H1 (cell line): Measurements from ENCODE around the gene ZNF468. TPM values are rescaled to one million over a fixed set of nuclear protein-coding genes. Genes with fewer than 3 reads are reported as not detected.
"Not testable (repeated sequence)": the region's sequence is repeated elsewhere in the genome, so short reads cannot be mapped to it uniquely, and the experiment has no call there.

Experiments
- CTCF ChIA-PET: fragments of 300-600 bp; sonication (Branson Sonifier 250); formaldehyde crosslinking; loops from one replicate; lab custom pipeline; 2021; ENCODE audit not compliant: partially characterized antibody; lab: Charles Lee
- POLR2A ChIA-PET: fragments of 300-600 bp; sonication (Branson Sonifier 250); formaldehyde crosslinking; loops from one replicate; lab custom pipeline; 2021; ENCODE audit warnings: inconsistent platforms; ENCODE audit not compliant: partially characterized antibody; lab: Charles Lee
- DNase-seq, 2 experiments: peaks; one replicate each; pipeline versions ENCODE4 v3.0.0 to v3.0.0-alpha.2; 2010 to 2022; ENCODE audit warnings: low spot score in 2 of 2, low read depth in 1 of 2, mixed read lengths in 1 of 2
- FAIRE-seq: peaks from 2 replicates; lab custom pipeline; 2011; peaks lifted over from hg19 to GRCh38; lab: Jason Lieb, UNC
- H2AFZ ChIP-seq: 2 replicates; pipeline ENCODE4 v1.8.1; 2012; ENCODE audit warnings: low read length, inconsistent platforms
- H2AK5ac ChIP-seq: 2 replicates; pipeline ENCODE4 v1.6.1; 2013; ENCODE audit warnings: low read depth, low read length
- H2BK120ac ChIP-seq: replicated peaks from 2 replicates; pipeline ENCODE3; 2013; ENCODE audit warnings: low read depth, low read length, inconsistent platforms
- H2BK12ac ChIP-seq: 2 replicates; pipeline ENCODE4 v1.6.1; 2013; ENCODE audit warnings: low read depth, low read length
- H2BK15ac ChIP-seq: 2 replicates; pipeline ENCODE4 v1.6.1; 2013; ENCODE audit warnings: low read length
- H2BK20ac ChIP-seq: 2 replicates; pipeline ENCODE4 v1.6.1; 2013; ENCODE audit warnings: low read length
- H2BK5ac ChIP-seq: 2 replicates; pipeline ENCODE4 v1.6.1; 2013; ENCODE audit warnings: low read depth, low read length
- H3K14ac ChIP-seq: 2 replicates; pipeline ENCODE4 v1.6.1; 2013; ENCODE audit warnings: inconsistent platforms; ENCODE audit not compliant: insufficient read length
- H3K18ac ChIP-seq: 2 replicates; pipeline ENCODE4 v1.6.1; 2013; ENCODE audit warnings: low read length; ENCODE audit errors: extremely low read depth
- H3K23ac ChIP-seq: 2 replicates; pipeline ENCODE4 v1.6.1; 2013; ENCODE audit warnings: inconsistent platforms; ENCODE audit not compliant: insufficient read length
- H3K23me2 ChIP-seq: 2 replicates; pipeline ENCODE4 v1.6.1; 2013; ENCODE audit warnings: low read depth, low read length
- H3K27ac ChIP-seq: 2 replicates; pipeline ENCODE4 v1.6.1; 2011; ENCODE audit warnings: low read depth, low read length, inconsistent platforms
- H3K27me3 ChIP-seq, 4 experiments: replicated peaks in 1 of 4; 1 replicate in 1 of 4; 2 replicates in 3 of 4; pipeline versions ENCODE4 v1.6.1 to v1.8.1; 2011 to 2013; ENCODE audit warnings: low read length in 3 of 4, mild to moderate bottlenecking in 3 of 4, inconsistent platforms in 2 of 4, mixed read lengths in 2 of 4, moderate library complexity in 1 of 4; ENCODE audit not compliant: control insufficient read depth in 3 of 4, insufficient read depth in 3 of 4; ENCODE audit errors: extremely low read depth in 1 of 4
- H3K36me3 ChIP-seq, 4 experiments: 2 replicates each; pipeline versions ENCODE4 v1.6.1 to v1.8.1; 2011 to 2013; ENCODE audit warnings: mild to moderate bottlenecking in 4 of 4, low read length in 3 of 4, moderate library complexity in 2 of 4, control low read depth in 1 of 4, inconsistent platforms in 1 of 4; ENCODE audit not compliant: insufficient read depth in 4 of 4, control insufficient read depth in 2 of 4
- H3K4ac ChIP-seq: replicated peaks from 2 replicates; pipeline ENCODE3; 2013; ENCODE audit warnings: low read length, low read depth, mixed read lengths, inconsistent platforms; ENCODE audit not compliant: insufficient read length
- H3K4me1 ChIP-seq, 4 experiments: replicated peaks in 1 of 4; 1 replicate in 1 of 4; 2 replicates in 3 of 4; pipeline versions ENCODE4 v1.6.1 to v1.8.1; 2011 to 2013; ENCODE audit warnings: low read length in 3 of 4, inconsistent platforms in 2 of 4, mixed read lengths in 1 of 4; ENCODE audit not compliant: insufficient read depth in 4 of 4, control insufficient read depth in 3 of 4
- H3K4me2 ChIP-seq, 2 experiments: 2 replicates each; pipeline versions ENCODE4 v1.6.1 to v1.8.1; 2011 to 2013; ENCODE audit warnings: low read depth in 2 of 2, low read length in 2 of 2, control low read depth in 1 of 2, inconsistent platforms in 1 of 2, mild to moderate bottlenecking in 1 of 2; ENCODE audit not compliant: insufficient read depth in 1 of 2
- H3K4me3 ChIP-seq, 4 experiments: fragments of 200-600, 300-600 bp in 1 of 4; sonication (generic), shearing (Covaris generic), sonication (Bioruptor Twin) in 1 of 4; 2 replicates each; pipeline versions ENCODE4 v1.5.1 to v1.8.1; 2011 to 2016; ENCODE audit warnings: low read length in 4 of 4, low read depth in 3 of 4, control low read depth in 2 of 4, inconsistent platforms in 2 of 4, mild to moderate bottlenecking in 2 of 4, mixed read lengths in 1 of 4, moderate library complexity in 1 of 4; ENCODE audit not compliant: insufficient read depth in 2 of 4; ENCODE audit errors: extremely low read depth in 1 of 4
- H3K56ac ChIP-seq: replicated peaks from 2 replicates; pipeline ENCODE3; 2013; ENCODE audit warnings: low read depth, mild to moderate bottlenecking, mixed read lengths, low read length, inconsistent platforms; ENCODE audit not compliant: insufficient read length
- H3K79me1 ChIP-seq: 2 replicates; pipeline ENCODE4 v1.6.1; 2013; ENCODE audit warnings: low read depth, low read length, control low read depth
- H3K79me2 ChIP-seq, 2 experiments: 2 replicates each; pipeline versions ENCODE4 v1.6.1 to v1.8.1; 2012 to 2013; ENCODE audit warnings: low read length in 2 of 2, mild to moderate bottlenecking in 2 of 2, inconsistent platforms in 1 of 2; ENCODE audit not compliant: insufficient read depth in 2 of 2, control insufficient read depth in 1 of 2
- H3K9ac ChIP-seq, 4 experiments: replicated peaks in 1 of 4; 1 replicate in 1 of 4; 2 replicates in 3 of 4; pipeline versions ENCODE4 v1.6.1 to v1.8.1; 2011 to 2013; ENCODE audit warnings: low read depth in 3 of 4, low read length in 3 of 4, control low read depth in 2 of 4, mild to moderate bottlenecking in 2 of 4, moderate library complexity in 2 of 4, inconsistent platforms in 1 of 4; ENCODE audit errors: extremely low read depth in 1 of 4
- H3K9me3 ChIP-seq, 2 experiments: 2 replicates each; pipeline versions ENCODE4 v1.6.1 to v1.8.1; 2012 to 2013; ENCODE audit warnings: mild to moderate bottlenecking in 2 of 2, moderate library complexity in 2 of 2, control low read depth in 1 of 2, inconsistent platforms in 1 of 2, low read depth in 1 of 2, low read length in 1 of 2, mixed read lengths in 1 of 2; ENCODE audit not compliant: insufficient read depth in 2 of 2
- H4K20me1 ChIP-seq, 2 experiments: replicated peaks in 1 of 2; 2 replicates each; pipeline versions ENCODE3 to v1.8.1; 2011 to 2013; ENCODE audit warnings: inconsistent platforms in 2 of 2, low read length in 2 of 2, mild to moderate bottlenecking in 1 of 2; ENCODE audit not compliant: insufficient read depth in 2 of 2, control insufficient read depth in 1 of 2
- H4K5ac ChIP-seq: 2 replicates; pipeline ENCODE4 v1.6.1; 2013; ENCODE audit warnings: low read length, low read depth, mixed read lengths, inconsistent platforms; ENCODE audit not compliant: insufficient read length
- H4K8ac ChIP-seq: 2 replicates; pipeline ENCODE4 v1.8.0; 2013; ENCODE audit warnings: mild to moderate bottlenecking, moderate library complexity, low read length, inconsistent platforms; ENCODE audit not compliant: insufficient read depth; ENCODE audit errors: extremely low read depth
- H4K91ac ChIP-seq: replicated peaks from 2 replicates; pipeline ENCODE3; 2013; ENCODE audit warnings: low read length, mixed read lengths, inconsistent platforms; ENCODE audit not compliant: insufficient read length
- KDM4A ChIP-seq: IDR thresholded peaks from one replicate; pipeline ENCODE4 v1.7.1; 2012; ENCODE audit warnings: low read depth, mild to moderate bottlenecking, moderate library complexity, low read length, inconsistent platforms; ENCODE audit not compliant: severe bottlenecking
- PHF8 ChIP-seq: fragments of 200-600 bp; sonication (generic); conservative IDR thresholded peaks from 2 replicates; pipeline ENCODE4 v1.7.1; 2012; ENCODE audit warnings: low read depth, mild to moderate bottlenecking, inconsistent platforms, low read length, moderate library complexity
- SP1 ChIP-seq: IDR thresholded peaks from 2 replicates; pipeline ENCODE4 v1.6.1; 2011; ENCODE audit warnings: low read depth, low read length
- WGBS, 2 experiments: shearing (Covaris generic) in 1 of 2; methylation state at CpG; one replicate each; pipeline versions ENCODE4 v1.1.6 to v1.1.7; 2013 to 2015; ENCODE audit warnings: low lambda C conversion rate in 2 of 2, mixed read lengths in 2 of 2, inconsistent platforms in 1 of 2, low coverage in 1 of 2, missing lambda C conversion rate in 1 of 2; ENCODE audit not compliant: insufficient replicate concordance in 2 of 2, insufficient coverage in 1 of 2, insufficient read length in 1 of 2; ENCODE audit errors: extremely low coverage in 1 of 2, missing lambda C conversion rate in 1 of 2; 5-methylcytosine and 5-hydroxymethylcytosine counted together
- long read RNA-seq, 2 experiments: library from RNA in 1 of 2; library from capped mRNA in 1 of 2; stranded (forward); transcript quantifications; one replicate each; pipeline ENCODE4 v2.0.0, GENCODE V29; 2021; ENCODE audit warnings: inconsistent platforms in 1 of 2
- polyA minus RNA-seq, 3 experiments: library from RNA; depleted of rRNA, polyadenylated mRNA; stranded (reverse); fragments of >200 nt; gene quantifications; 1 replicate in 2 of 3; 2 replicates in 1 of 3; pipeline ENCODE4 v1.2.3, GENCODE V29; 2011
- polyA plus RNA-seq, 7 experiments: library from polyadenylated mRNA; depleted of rRNA in 3 of 7; stranded (reverse) in 5 of 7; unstranded in 2 of 7; fragments of >200 nt in 5 of 7; fragments of 200-250 nt in 2 of 7; gene quantifications; 1 replicate in 5 of 7; 2 replicates in 1 of 7; 4 replicates in 1 of 7; pipeline versions ENCODE4 v1.2.1 to v1.2.3, GENCODE V29; 2011 to 2013; ENCODE audit warnings: missing spikeins in 2 of 7, mixed read lengths in 2 of 7
- total RNA-seq: library from RNA; stranded (reverse); fragmentation: NEBNext Ultra II Directional; extraction: Animal tissue kit (Norgen Biotek cat#: 25700); gene quantifications from 2 replicates; pipeline ENCODE4 v1.2.1, GENCODE V29; 2021

Gene ZNF468
- 26.1 and 26.8 TPM in 2 replicates for total RNA-seq
- 8.6 and 13.5 TPM in 2 replicates for polyA plus RNA-seq (2011; rRNA removed)
- polyA plus RNA-seq (2011; cell fraction: cytosol; rRNA removed), result 12.5 TPM
- polyA plus RNA-seq (2011; cell fraction: nucleus; rRNA removed), result 7.0 TPM
- polyA plus RNA-seq (2012, experiment 1 of 2), result 15.8 to 21.4 TPM (median 16.8 TPM) in 4 replicates
- polyA plus RNA-seq (2012, experiment 2 of 2), result 3.0 TPM
- 16.2 TPM for polyA plus RNA-seq (2013, experiment 1 of 2)
- 16.1 TPM for polyA plus RNA-seq (2013, experiment 2 of 2)
- polyA minus RNA-seq (2011; rRNA and poly(A)+ RNA removed), result 27.9 and 30.3 TPM in 2 replicates
- 9.0 TPM for polyA minus RNA-seq (2011; cell fraction: cytosol; rRNA and poly(A)+ RNA removed)
- 23.1 TPM for polyA minus RNA-seq (2011; cell fraction: nucleus; rRNA and poly(A)+ RNA removed)
- long read RNA-seq, experiment 1, full-length matches to known transcripts, result 2 of 8 reads
- long read RNA-seq, experiment 1, partial matches to known transcripts, result 0 of 8 reads
- long read RNA-seq, experiment 1, other reads (novel, unspliced or antisense), result 6 of 8 reads
- long read RNA-seq, experiment 2, partial matches to known transcripts, result 1 of 2 reads
- long read RNA-seq, experiment 2, other reads (novel, unspliced or antisense), result 1 of 2 reads

GRCh38 chr19:52857378-52858191 is at the start of gene ZNF468:
Gene ZNF468 (minus strand): TSS chr19:52857619. CDS start chr19:52854272, 3,347 bp downstream.
- not testable (repeated sequence) for H3K23me2 ChIP-seq, H3K23ac ChIP-seq, H3K27ac ChIP-seq, H2BK15ac ChIP-seq, H2BK5ac ChIP-seq, H3K18ac ChIP-seq, H3K79me1 ChIP-seq, H4K5ac ChIP-seq, H2AK5ac ChIP-seq, H3K56ac ChIP-seq, H3K9me3 ChIP-seq, H3K14ac ChIP-seq, H3K79me2 ChIP-seq, H3K4me1 ChIP-seq, H2BK120ac ChIP-seq, H4K20me1 ChIP-seq, H3K27me3 ChIP-seq, H3K4ac ChIP-seq, H2BK12ac ChIP-seq, H4K8ac ChIP-seq, H4K91ac ChIP-seq, H2BK20ac ChIP-seq, H3K36me3 ChIP-seq
- Histone ChIP-seq H2AFZ (peak within 1 kb of the TSS; percentile 92), H3K9ac (peak within 1 kb of the TSS in 2 of 4 experiments; percentile 43 to 54; a peak in 4 of 7 replicates), H3K4me2 (peak within 1 kb of the TSS; percentile 58 to 87), H3K4me3 (peak within 1 kb of the TSS; percentile 75 to 86 (median 78))
- 4% methylated on average over 32 of the region's 43 CpGs; no CpG with 5 or more reads in 1 of the 2 experiments for WGBS, 2 experiments
- TF ChIP-seq KDM4A (peak; percentile 39), SP1 (peak; percentile 34; the same call in 1 of the 2 replicates), PHF8 (peak; percentile 36; the same call in 1 of the 2 replicates)
- ChIA-PET CTCF (interaction anchor here (0.5 kb wide), 1 partner anchor 38 kb away, joined by 3 read pairs; no protein-coding TSS in a partner anchor), POLR2A (interaction anchor here (0.9 kb wide), 1 partner anchor 41 kb away, joined by 4 read pairs; no protein-coding TSS in a partner anchor)
- peak; percentile 29 to 76 for DNase-seq
- peak; percentile 50 for FAIRE-seq
